Progenitor cell of endocrine pancreas (in vitro differentiated cells): ENCODE measurements around the gene ANKRD50. TPM values are rescaled to one million over a fixed set of nuclear protein-coding genes. Genes with fewer than 3 reads are reported as not detected.

Experiments used
- DNase-seq: peaks from one replicate; pipeline ENCODE4 v3.0.0; 2021; ENCODE audit warnings: low spot score; ENCODE audit not compliant: unreplicated experiment
- H3K27ac Mint-ChIP-seq: 2 replicates; pipeline ENCODE4 v1.8.0; 2021; ENCODE audit warnings: mild to moderate bottlenecking, moderate library complexity, mixed read lengths
- H3K27me3 Mint-ChIP-seq: 2 replicates; pipeline ENCODE4 v1.8.0; 2021; ENCODE audit warnings: mixed read lengths
- H3K36me3 Mint-ChIP-seq: 2 replicates; pipeline ENCODE4 v1.8.0; 2022; ENCODE audit warnings: mixed read lengths; ENCODE audit not compliant: insufficient read depth
- H3K4me1 Mint-ChIP-seq: 2 replicates; pipeline ENCODE4 v1.8.0; 2021; ENCODE audit warnings: low read depth, mixed read lengths
- H3K4me3 Mint-ChIP-seq: 2 replicates; pipeline ENCODE4 v1.8.0; 2021; ENCODE audit warnings: low read depth, mild to moderate bottlenecking, moderate library complexity, mixed read lengths
- H3K9me3 Mint-ChIP-seq: 2 replicates; pipeline ENCODE4 v1.8.0; 2021; ENCODE audit warnings: low read depth, mixed read lengths
- total RNA-seq: library from RNA; stranded (reverse); gene quantifications from 2 replicates; pipeline ENCODE4 v1.2.1, GENCODE V29; 2021
- TF ChIP-seq, protein P1 (sequence below): fragments of 200-600 bp; sonication (generic); IDR thresholded peaks from one replicate; pipeline ENCODE4 v1.5.0; 2021; ENCODE audit warnings: antibody characterized with exemption, mild to moderate bottlenecking; ENCODE audit not compliant: unreplicated experiment

Gene ANKRD50
- total RNA-seq, 1 donor from 2014 or later: 28.0 TPM

DNA sequence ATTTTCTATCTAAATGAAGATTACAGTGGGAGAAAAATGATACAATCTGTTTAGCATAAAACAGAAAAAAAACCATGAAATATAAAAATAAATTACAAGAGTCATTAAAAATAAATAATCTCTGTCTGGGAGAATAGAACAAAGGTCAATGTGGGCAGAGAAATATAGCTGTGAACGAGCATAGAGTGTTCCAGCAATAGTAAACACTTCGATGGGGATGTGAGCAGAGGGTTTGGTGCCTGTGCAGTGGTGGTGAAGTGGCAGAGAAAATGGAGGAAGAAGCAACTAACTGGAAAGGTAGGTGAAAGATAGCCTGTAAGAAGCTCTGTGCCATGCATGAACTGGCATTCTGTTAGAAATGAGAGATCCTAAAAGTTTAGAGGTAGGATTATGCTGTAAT lies 64.9 kb downstream of the ANKRD50 start:
- Mint-ChIP-seq H3K27ac (no peak overlapping the region), H3K4me1 (peaks cover 3% of the 10 kb centered on the region), H3K9me3 (peaks cover 4% of the 10 kb centered on the region), H3K4me3 (no peak overlapping the region), H3K36me3 (peaks cover 8% of the 10 kb centered on the region), H3K27me3 (no peaks in the 10 kb centered on the region)
- TF ChIP-seq, protein P1, sequence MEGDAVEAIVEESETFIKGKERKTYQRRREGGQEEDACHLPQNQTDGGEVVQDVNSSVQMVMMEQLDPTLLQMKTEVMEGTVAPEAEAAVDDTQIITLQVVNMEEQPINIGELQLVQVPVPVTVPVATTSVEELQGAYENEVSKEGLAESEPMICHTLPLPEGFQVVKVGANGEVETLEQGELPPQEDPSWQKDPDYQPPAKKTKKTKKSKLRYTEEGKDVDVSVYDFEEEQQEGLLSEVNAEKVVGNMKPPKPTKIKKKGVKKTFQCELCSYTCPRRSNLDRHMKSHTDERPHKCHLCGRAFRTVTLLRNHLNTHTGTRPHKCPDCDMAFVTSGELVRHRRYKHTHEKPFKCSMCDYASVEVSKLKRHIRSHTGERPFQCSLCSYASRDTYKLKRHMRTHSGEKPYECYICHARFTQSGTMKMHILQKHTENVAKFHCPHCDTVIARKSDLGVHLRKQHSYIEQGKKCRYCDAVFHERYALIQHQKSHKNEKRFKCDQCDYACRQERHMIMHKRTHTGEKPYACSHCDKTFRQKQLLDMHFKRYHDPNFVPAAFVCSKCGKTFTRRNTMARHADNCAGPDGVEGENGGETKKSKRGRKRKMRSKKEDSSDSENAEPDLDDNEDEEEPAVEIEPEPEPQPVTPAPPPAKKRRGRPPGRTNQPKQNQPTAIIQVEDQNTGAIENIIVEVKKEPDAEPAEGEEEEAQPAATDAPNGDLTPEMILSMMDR: no peak
- no peak for DNase-seq

DNA sequence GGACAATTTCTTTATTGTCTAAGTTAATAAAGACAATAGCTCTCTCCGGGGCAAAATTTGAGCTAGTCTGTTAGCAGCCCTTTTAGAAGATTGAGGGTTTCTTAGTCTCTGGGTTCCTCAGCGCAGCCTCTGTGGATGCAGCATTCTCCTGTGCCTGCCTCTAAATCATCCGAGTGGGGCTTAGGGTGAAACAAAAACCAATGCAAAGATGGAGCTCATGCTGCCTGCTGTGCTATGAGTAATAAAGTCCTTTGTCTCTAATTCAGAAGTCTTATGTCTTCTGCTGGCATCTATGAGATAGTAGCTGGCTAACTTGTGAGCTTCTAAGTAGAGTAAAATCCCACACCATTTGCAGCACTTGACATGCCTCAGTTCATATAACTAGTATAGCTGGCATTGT lies 67.9 kb downstream of the ANKRD50 start:
- no peak for DNase-seq
- Mint-ChIP-seq H3K27me3 (no peaks in the 10 kb centered on the region), H3K27ac (no peak overlapping the region), H3K4me1 (peaks cover 3% of the 10 kb centered on the region), H3K4me3 (no peak overlapping the region), H3K9me3 (no peaks in the 10 kb centered on the region), H3K36me3 (no peaks in the 10 kb centered on the region)
- TF ChIP-seq, protein P1: no peak

DNA sequence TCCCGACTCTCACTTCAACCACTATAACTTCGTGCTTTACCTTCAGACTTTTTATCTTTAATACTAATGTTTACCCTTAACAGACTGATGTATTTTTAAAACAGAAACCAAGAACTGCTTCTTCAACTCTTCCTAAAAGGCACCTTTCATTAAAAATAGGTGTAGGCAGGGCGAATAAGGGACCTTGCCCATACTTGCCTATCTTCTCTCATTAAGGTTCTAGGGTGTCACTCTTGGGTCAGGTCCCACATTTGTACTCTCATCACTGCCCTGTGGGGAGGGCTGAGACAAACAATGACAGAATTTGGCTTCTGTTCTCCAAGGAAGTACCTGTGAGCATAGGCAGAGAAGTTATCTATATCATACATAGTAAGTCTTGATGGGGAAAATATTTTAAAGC lies 69.7 kb downstream of the ANKRD50 start:
- Mint-ChIP-seq H3K27ac (no peak overlapping the region), H3K27me3 (no peaks in the 10 kb centered on the region), H3K4me1 (no peaks in the 10 kb centered on the region), H3K36me3 (no peaks in the 10 kb centered on the region), H3K9me3 (no peaks in the 10 kb centered on the region), H3K4me3 (no peak overlapping the region)
- TF ChIP-seq, protein P1: no peak
- DNase-seq: no peak

- TF ChIP-seq, protein P1: no peak
- H3K27me3 Mint-ChIP-seq: no peaks in the 10 kb centered on the region
- no peak overlapping the region for H3K27ac Mint-ChIP-seq
- H3K36me3 Mint-ChIP-seq: peaks cover 2% of the 10 kb centered on the region
- H3K4me1 Mint-ChIP-seq: no peaks in the 10 kb centered on the region
- DNase-seq: no peak
- no peak overlapping the region for H3K4me3 Mint-ChIP-seq
- H3K9me3 Mint-ChIP-seq: peaks cover 3% of the 10 kb centered on the region
Observed at GRCh38 chr4:124641715-124642381, 70.7 kb downstream of the ANKRD50 start.

GRCh38 chr4:124640022-124640730 lies 72.4 kb downstream of the ANKRD50 start:
- H3K36me3 Mint-ChIP-seq: peaks cover 2% of the 10 kb centered on the region
- no peak overlapping the region for H3K4me3 Mint-ChIP-seq
- no peaks in the 10 kb centered on the region for H3K27me3 Mint-ChIP-seq
- H3K4me1 Mint-ChIP-seq: no peaks in the 10 kb centered on the region
- H3K9me3 Mint-ChIP-seq: peaks cover 3% of the 10 kb centered on the region
- H3K27ac Mint-ChIP-seq: no peak overlapping the region
- TF ChIP-seq, protein P1: no peak
- DNase-seq: no peak
